HCT116 (cell line): ENCODE measurements around the gene CCDC102B. TPM values are rescaled to one million over a fixed set of nuclear protein-coding genes. Genes with fewer than 3 reads are reported as not detected.

ENCODE experiments used
- ATAC-seq: fragments of 200-7000 bp; cut with Tn5 transposase; 2 replicates; pipeline ENCODE4 v1.9.1; 2020; ENCODE audit warnings: mild to moderate bottlenecking, moderate library complexity
- BruUV-seq: library from RNA; stranded (reverse); fragments of 400-500 nt; replicated peaks from 2 replicates; lab custom pipeline; 2021; lab: Mats Ljungman, UMichigan
- CTCF ChIA-PET: fragments of 300-600 bp; sonication (Branson Sonifier 250); formaldehyde crosslinking; loops from one replicate; lab custom pipeline; 2021; ENCODE audit warnings: antibody characterized with exemption; lab: Charles Lee
- POLR2A ChIA-PET: fragments of 300-600, 350-600 bp; sonication (Branson Sonifier 250); formaldehyde crosslinking; loops from one replicate; lab custom pipeline; 2021; ENCODE audit warnings: antibody characterized with exemption; lab: Charles Lee
- RAD21 ChIA-PET, 2 experiments: fragments of 300-600 bp; sonication (Branson Sonifier 250); formaldehyde crosslinking; loops; one replicate each; lab custom pipeline; 2023; ENCODE audit warnings: low total read pairs in 2 of 2; ENCODE audit not compliant: uncharacterized antibody in 2 of 2, unreplicated experiment in 2 of 2, low non-redundant PET in 1 of 2; lab: Charles Lee
- DNase-seq: peaks from one replicate; pipeline ENCODE4 v3.0.0-alpha.2; 2010; ENCODE audit warnings: low read depth, low spot score
- H2AFZ ChIP-seq: fragments of 200-600 bp; shearing (Covaris generic), sonication (generic); 2 replicates; pipeline ENCODE4 v1.6.1; 2017; ENCODE audit warnings: low read depth, mixed run types, mixed read lengths, antibody characterized with exemption, low read length; ENCODE audit not compliant: poor library complexity, severe bottlenecking
- H3K27ac ChIP-seq: 2 replicates; pipeline ENCODE4 v1.5.1; 2012; ENCODE audit warnings: low read depth, low read length
- H3K27me3 ChIP-seq: fragments of 200-600 bp; sonication (generic); 2 replicates; pipeline ENCODE4 v1.6.1; 2016; ENCODE audit warnings: mixed run types, low read length, mixed read lengths; ENCODE audit not compliant: insufficient read depth
- H3K36me3 ChIP-seq, 2 experiments: fragments of 200-500 bp in 1 of 2; fragments of 200-600 bp in 1 of 2; sonication (Bioruptor generic) in 1 of 2; sonication (generic) in 1 of 2; 2 replicates each; pipeline versions ENCODE4 v1.5.1 to v1.6.1; 2014 to 2016; ENCODE audit warnings: low read length in 2 of 2, inconsistent platforms in 1 of 2, mixed read lengths in 1 of 2, mixed run types in 1 of 2; ENCODE audit not compliant: insufficient read depth in 2 of 2, control insufficient read depth in 1 of 2
- H3K4me1 ChIP-seq, 2 experiments: fragments of 200-600 bp in 1 of 2; sonication (generic) in 1 of 2; 2 replicates each; pipeline versions ENCODE4 v1.5.1 to v1.6.1; 2012 to 2017; ENCODE audit warnings: low read length in 2 of 2, inconsistent platforms in 1 of 2, mild to moderate bottlenecking in 1 of 2, mixed read lengths in 1 of 2, mixed run types in 1 of 2, moderate library complexity in 1 of 2; ENCODE audit not compliant: insufficient read depth in 2 of 2, control insufficient read depth in 1 of 2
- H3K4me2 ChIP-seq: fragments of 200-600 bp; sonication (generic); 2 replicates; pipeline ENCODE4 v1.6.1; 2017; ENCODE audit warnings: mixed run types, low read length, mixed read lengths
- H3K4me3 ChIP-seq, 2 experiments: fragments of 200-600 bp in 1 of 2; sonication (generic) in 1 of 2; replicated peaks in 1 of 2; 2 replicates each; pipeline ENCODE4 v1.5.1; 2011 to 2016; ENCODE audit warnings: low read length in 2 of 2, control low read depth in 1 of 2, low read depth in 1 of 2, mild to moderate bottlenecking in 1 of 2, mixed read lengths in 1 of 2, mixed run types in 1 of 2
- H3K79me2 ChIP-seq: fragments of 200-600 bp; sonication (generic); 2 replicates; pipeline ENCODE4 v1.6.1; 2017; ENCODE audit warnings: mild to moderate bottlenecking, mixed run types, low read length, moderate library complexity, mixed read lengths; ENCODE audit not compliant: insufficient read depth
- H3K9ac ChIP-seq: fragments of 200-600 bp; sonication (generic); 2 replicates; pipeline ENCODE4 v1.6.1; 2016; ENCODE audit warnings: low read length, mixed read lengths
- H3K9me2 ChIP-seq: fragments of 200-600 bp; sonication (generic), shearing (Covaris generic); 2 replicates; pipeline ENCODE4 v1.6.1; 2017; ENCODE audit warnings: mixed run types, mild to moderate bottlenecking, moderate library complexity; ENCODE audit not compliant: insufficient read depth
- H3K9me3 ChIP-seq, 2 experiments: fragments of 200-500 bp in 1 of 2; fragments of 200-600 bp in 1 of 2; sonication (Bioruptor generic) in 1 of 2; sonication (generic) in 1 of 2; 2 replicates each; pipeline ENCODE4 v1.6.1; 2014 to 2017; ENCODE audit warnings: low read length in 2 of 2, mixed read lengths in 2 of 2, inconsistent platforms in 1 of 2, low read depth in 1 of 2, mild to moderate bottlenecking in 1 of 2, mixed run types in 1 of 2, moderate library complexity in 1 of 2; ENCODE audit not compliant: control insufficient read depth in 1 of 2, insufficient read depth in 1 of 2
- H4K20me1 ChIP-seq: fragments of 200-600 bp; sonication (generic), shearing (Covaris generic); 2 replicates; pipeline ENCODE4 v1.6.1; 2017; ENCODE audit warnings: mixed run types, mild to moderate bottlenecking, moderate library complexity; ENCODE audit not compliant: insufficient read depth
- CEBPB ChIP-seq: IDR thresholded peaks from 2 replicates; pipeline ENCODE4 v1.6.1; 2012; ENCODE audit warnings: low read depth
- EGR1 ChIP-seq: IDR thresholded peaks from 2 replicates; pipeline ENCODE4 v1.6.1; 2012; ENCODE audit warnings: low read depth
- ELF1 ChIP-seq: IDR thresholded peaks from 2 replicates; pipeline ENCODE4 v1.6.1; 2012; ENCODE audit warnings: low read depth, borderline replicate concordance
- EZH2 ChIP-seq: fragments of 200-600 bp; sonication (generic); IDR thresholded peaks from 2 replicates; pipeline ENCODE4 v1.6.1; 2017; ENCODE audit warnings: antibody characterized with exemption, mixed run types
- FOSL1 ChIP-seq: IDR thresholded peaks from 2 replicates; pipeline ENCODE4 v1.6.1; 2012; ENCODE audit warnings: low read depth
- JUND ChIP-seq: IDR thresholded peaks from 2 replicates; pipeline ENCODE4 v1.6.1; 2012
- RAD21 ChIP-seq: IDR thresholded peaks from 2 replicates; pipeline ENCODE4 v1.6.1; 2012; ENCODE audit warnings: low read depth, mild to moderate bottlenecking
- SIN3A ChIP-seq: IDR thresholded peaks from 2 replicates; pipeline ENCODE4 v1.6.1; 2012; ENCODE audit warnings: low read depth
- SRF ChIP-seq: IDR thresholded peaks from 2 replicates; pipeline ENCODE4 v1.6.1; 2012; ENCODE audit warnings: low read depth
- TCF7L2 ChIP-seq: IDR thresholded peaks from 2 replicates; pipeline ENCODE4 v1.7.0; 2011; ENCODE audit warnings: borderline replicate concordance, inconsistent platforms; ENCODE audit not compliant: insufficient read depth, insufficient read length; ENCODE audit errors: extremely low read depth
- intact Hi-C: fragments of 100-400 bp; cut with micrococcal nuclease; formaldehyde crosslinking; loops from 2 replicates; pipeline ENCODE4 v1.10.0; 2022
- total RNA-seq: library from RNA; stranded (reverse); gene quantifications from one replicate; pipeline ENCODE4 v1.2.1, GENCODE V29; 2021; ENCODE audit not compliant: unreplicated experiment
- TF ChIP-seq, protein P1 (sequence below): IDR thresholded peaks from 2 replicates; pipeline ENCODE4 v1.6.1; 2012
- TF ChIP-seq, protein P2 (sequence below): IDR thresholded peaks from 2 replicates; pipeline ENCODE4 v1.6.1; 2012
- TF ChIP-seq, protein P3 (sequence below), 3 experiments: fragments of 200-600 bp in 1 of 3; sonication (generic) in 1 of 3; IDR thresholded peaks in 2 of 3; conservative IDR thresholded peaks in 1 of 3; 2 replicates each; pipeline ENCODE4 v1.5.1; 2012 to 2017; ENCODE audit warnings: low read depth in 2 of 3, low read length in 2 of 3, antibody characterized with exemption in 1 of 3, borderline replicate concordance in 1 of 3, control low read depth in 1 of 3, mild to moderate bottlenecking in 1 of 3, mixed read lengths in 1 of 3, mixed run types in 1 of 3, moderate library complexity in 1 of 3; ENCODE audit not compliant: insufficient read depth in 1 of 3
- TF ChIP-seq, protein P4 (sequence below): IDR thresholded peaks from 2 replicates; pipeline ENCODE4 v1.6.1; 2012; ENCODE audit warnings: low read depth

Gene CCDC102B
- total RNA-seq, 1 experiment from 2014 or later = 1.9 TPM

DNA sequence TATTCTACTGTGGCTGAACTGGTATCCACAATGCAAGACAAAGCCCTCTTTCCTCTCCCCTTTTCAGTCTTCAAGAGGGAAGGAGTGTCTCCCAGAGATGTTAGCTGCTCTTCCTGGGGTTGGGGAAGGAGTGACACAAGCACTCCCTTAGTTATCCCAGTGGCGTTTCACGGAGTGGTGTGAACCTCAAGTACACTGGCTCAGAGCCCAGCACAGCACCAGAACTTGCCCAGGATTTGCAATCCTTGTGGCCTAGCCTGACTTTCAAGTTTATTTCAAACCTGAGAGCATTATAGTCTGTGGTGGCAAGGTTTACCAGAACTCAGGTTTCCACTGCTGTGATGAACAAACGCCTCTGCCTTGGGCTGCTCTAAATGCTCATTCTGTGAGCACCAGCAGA is 162.5 kb downstream of the CCDC102B start:
- no peak overlapping the region for H3K9ac ChIP-seq
- H4K20me1 ChIP-seq = no peaks in the 10 kb centered on the region
- no TSS peak for BruUV-seq
- no peak overlapping the region for H3K4me2 ChIP-seq
- H3K9me2 ChIP-seq = no peaks in the 10 kb centered on the region
- no peaks in the 10 kb centered on the region for H3K4me1 ChIP-seq
- no peaks in the 10 kb centered on the region for H3K79me2 ChIP-seq
- H3K27ac ChIP-seq = no peak overlapping the region
- intact Hi-C loops = no loop called here
- no peak for DNase-seq
- no peak for ATAC-seq
- ChIA-PET CTCF (no interaction called here), POLR2A (no interaction called here), RAD21 (no interaction called here)
- TF ChIP-seq TCF7L2 = no peak
- TF ChIP-seq RAD21 = no peak
- no peak for TF ChIP-seq EGR1
- TF ChIP-seq FOSL1 = no peak
- TF ChIP-seq, protein P1, sequence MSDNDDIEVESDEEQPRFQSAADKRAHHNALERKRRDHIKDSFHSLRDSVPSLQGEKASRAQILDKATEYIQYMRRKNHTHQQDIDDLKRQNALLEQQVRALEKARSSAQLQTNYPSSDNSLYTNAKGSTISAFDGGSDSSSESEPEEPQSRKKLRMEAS = no peak
- TF ChIP-seq, protein P2, sequence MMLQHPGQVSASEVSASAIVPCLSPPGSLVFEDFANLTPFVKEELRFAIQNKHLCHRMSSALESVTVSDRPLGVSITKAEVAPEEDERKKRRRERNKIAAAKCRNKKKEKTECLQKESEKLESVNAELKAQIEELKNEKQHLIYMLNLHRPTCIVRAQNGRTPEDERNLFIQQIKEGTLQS = no peak
- TF ChIP-seq JUND = no peak
- TF ChIP-seq CEBPB = no peak
- TF ChIP-seq, protein P3, sequence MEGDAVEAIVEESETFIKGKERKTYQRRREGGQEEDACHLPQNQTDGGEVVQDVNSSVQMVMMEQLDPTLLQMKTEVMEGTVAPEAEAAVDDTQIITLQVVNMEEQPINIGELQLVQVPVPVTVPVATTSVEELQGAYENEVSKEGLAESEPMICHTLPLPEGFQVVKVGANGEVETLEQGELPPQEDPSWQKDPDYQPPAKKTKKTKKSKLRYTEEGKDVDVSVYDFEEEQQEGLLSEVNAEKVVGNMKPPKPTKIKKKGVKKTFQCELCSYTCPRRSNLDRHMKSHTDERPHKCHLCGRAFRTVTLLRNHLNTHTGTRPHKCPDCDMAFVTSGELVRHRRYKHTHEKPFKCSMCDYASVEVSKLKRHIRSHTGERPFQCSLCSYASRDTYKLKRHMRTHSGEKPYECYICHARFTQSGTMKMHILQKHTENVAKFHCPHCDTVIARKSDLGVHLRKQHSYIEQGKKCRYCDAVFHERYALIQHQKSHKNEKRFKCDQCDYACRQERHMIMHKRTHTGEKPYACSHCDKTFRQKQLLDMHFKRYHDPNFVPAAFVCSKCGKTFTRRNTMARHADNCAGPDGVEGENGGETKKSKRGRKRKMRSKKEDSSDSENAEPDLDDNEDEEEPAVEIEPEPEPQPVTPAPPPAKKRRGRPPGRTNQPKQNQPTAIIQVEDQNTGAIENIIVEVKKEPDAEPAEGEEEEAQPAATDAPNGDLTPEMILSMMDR (IDR thresholded peaks at IDR 0.05 in 2 of 3, conservative IDR thresholded peaks at IDR 0.05 in 1 of 3; ENCODE audit: borderline replicate concordance in 1 of 3, insufficient read depth in 1 of 3, low read depth in 2 of 3, low read length in 2 of 3) = no peak
- TF ChIP-seq, protein P4, sequence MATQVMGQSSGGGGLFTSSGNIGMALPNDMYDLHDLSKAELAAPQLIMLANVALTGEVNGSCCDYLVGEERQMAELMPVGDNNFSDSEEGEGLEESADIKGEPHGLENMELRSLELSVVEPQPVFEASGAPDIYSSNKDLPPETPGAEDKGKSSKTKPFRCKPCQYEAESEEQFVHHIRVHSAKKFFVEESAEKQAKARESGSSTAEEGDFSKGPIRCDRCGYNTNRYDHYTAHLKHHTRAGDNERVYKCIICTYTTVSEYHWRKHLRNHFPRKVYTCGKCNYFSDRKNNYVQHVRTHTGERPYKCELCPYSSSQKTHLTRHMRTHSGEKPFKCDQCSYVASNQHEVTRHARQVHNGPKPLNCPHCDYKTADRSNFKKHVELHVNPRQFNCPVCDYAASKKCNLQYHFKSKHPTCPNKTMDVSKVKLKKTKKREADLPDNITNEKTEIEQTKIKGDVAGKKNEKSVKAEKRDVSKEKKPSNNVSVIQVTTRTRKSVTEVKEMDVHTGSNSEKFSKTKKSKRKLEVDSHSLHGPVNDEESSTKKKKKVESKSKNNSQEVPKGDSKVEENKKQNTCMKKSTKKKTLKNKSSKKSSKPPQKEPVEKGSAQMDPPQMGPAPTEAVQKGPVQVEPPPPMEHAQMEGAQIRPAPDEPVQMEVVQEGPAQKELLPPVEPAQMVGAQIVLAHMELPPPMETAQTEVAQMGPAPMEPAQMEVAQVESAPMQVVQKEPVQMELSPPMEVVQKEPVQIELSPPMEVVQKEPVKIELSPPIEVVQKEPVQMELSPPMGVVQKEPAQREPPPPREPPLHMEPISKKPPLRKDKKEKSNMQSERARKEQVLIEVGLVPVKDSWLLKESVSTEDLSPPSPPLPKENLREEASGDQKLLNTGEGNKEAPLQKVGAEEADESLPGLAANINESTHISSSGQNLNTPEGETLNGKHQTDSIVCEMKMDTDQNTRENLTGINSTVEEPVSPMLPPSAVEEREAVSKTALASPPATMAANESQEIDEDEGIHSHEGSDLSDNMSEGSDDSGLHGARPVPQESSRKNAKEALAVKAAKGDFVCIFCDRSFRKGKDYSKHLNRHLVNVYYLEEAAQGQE = no peak
- no peak for TF ChIP-seq ELF1
- no peak for TF ChIP-seq SRF
- no peak for TF ChIP-seq EZH2
- no peak for TF ChIP-seq SIN3A
- H3K36me3 ChIP-seq = no peaks in the 10 kb centered on the region
- no peak overlapping the region for H3K4me3 ChIP-seq
- H3K27me3 ChIP-seq = no peaks in the 10 kb centered on the region
- H3K9me3 ChIP-seq = no peaks in the 10 kb centered on the region
- H2AFZ ChIP-seq = no peak overlapping the region
